Stimulated activated naive B cell treated with anti-CD40 and anti-IgM and Interleukin-4, amounts not matched to agents 10 μg/mL and 1 μg/mL and 100 μg/mL, for 72 hours (primary cell): ENCODE measurements around the gene ICE1.
"Not testable (repeated sequence)": the region's sequence is repeated elsewhere in the genome, so short reads cannot be mapped to it uniquely, and the experiment has no call there.

Experiments
- ATAC-seq, 2 donors: fragments of 150-1000 bp; cut with Tn5 transposase; replicated peaks; 2 replicates each; pipeline ENCODE4 v1.10.0; 2021; ENCODE audit warnings: moderate library complexity in 1 of 2
- DNase-seq: peaks from one replicate; pipeline ENCODE4 v3.0.0; 2021
- H3K27ac Mint-ChIP-seq: one replicate; pipeline ENCODE4 v1.8.0; 2022; ENCODE audit warnings: mild to moderate bottlenecking, mixed read lengths
- H3K27me3 Mint-ChIP-seq, 2 donors: one replicate each; pipeline ENCODE4 v1.8.0; 2022; ENCODE audit warnings: mixed read lengths in 2 of 2
- H3K36me3 Mint-ChIP-seq, 2 donors: one replicate each; pipeline ENCODE4 v1.8.0; 2022; ENCODE audit warnings: mixed read lengths in 2 of 2, mild to moderate bottlenecking in 1 of 2
- H3K4me1 Mint-ChIP-seq, 2 donors: one replicate each; pipeline ENCODE4 v1.8.0; 2022; ENCODE audit warnings: mixed read lengths in 2 of 2, mild to moderate bottlenecking in 1 of 2
- H3K4me3 Mint-ChIP-seq, 2 donors: one replicate each; pipeline ENCODE4 v1.8.0; 2022; ENCODE audit warnings: mild to moderate bottlenecking in 2 of 2, mixed read lengths in 2 of 2, moderate library complexity in 1 of 2
- H3K9me3 Mint-ChIP-seq, 2 donors: one replicate each; pipeline ENCODE4 v1.8.0; 2022; ENCODE audit warnings: mixed read lengths in 2 of 2, mild to moderate bottlenecking in 1 of 2

ICE1 gene

DNA sequence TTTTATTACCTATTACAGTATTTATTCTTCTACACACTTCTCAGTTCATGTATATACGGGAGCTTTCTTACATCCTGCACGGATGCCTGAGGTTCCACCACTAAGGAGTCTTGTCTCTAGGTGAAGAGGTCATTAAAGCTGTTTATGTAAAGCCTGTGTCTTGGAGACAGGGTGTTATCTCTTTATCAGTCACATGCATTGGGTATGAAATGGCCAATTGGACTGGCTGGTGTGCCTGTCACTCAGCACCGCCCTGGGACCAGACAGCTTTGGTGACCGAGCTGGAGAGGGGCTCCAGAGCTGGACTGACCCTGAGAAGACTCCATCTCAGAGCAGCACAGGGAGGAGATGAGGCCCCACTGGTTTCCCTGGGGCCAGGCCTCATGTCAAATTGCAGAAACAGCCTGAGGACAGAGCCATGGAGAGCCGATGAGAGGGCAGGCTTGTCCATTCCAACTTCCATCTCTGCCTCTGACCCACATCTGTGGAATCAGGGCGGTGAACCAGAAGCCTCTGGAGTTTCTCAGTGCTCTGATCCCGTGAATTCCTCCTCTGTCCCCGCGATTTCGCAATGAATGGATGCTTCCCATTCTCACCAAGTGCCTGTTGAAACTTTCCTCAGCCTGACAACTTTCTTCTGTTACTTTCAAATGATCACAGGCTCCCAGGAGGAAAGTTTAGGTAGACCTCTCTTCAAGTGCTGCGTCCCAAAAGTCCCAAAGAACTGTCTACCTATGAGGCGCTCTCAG lies 32.2 kb upstream of the ICE1 start:
- not testable (repeated sequence) for H3K9me3 Mint-ChIP-seq, DNase-seq, H3K27ac Mint-ChIP-seq, H3K4me3 Mint-ChIP-seq, H3K4me1 Mint-ChIP-seq, ATAC-seq, H3K27me3 Mint-ChIP-seq
- H3K36me3 Mint-ChIP-seq, result peaks cover 8 to 18% of the 10 kb centered on the region in 2 donors

DNA sequence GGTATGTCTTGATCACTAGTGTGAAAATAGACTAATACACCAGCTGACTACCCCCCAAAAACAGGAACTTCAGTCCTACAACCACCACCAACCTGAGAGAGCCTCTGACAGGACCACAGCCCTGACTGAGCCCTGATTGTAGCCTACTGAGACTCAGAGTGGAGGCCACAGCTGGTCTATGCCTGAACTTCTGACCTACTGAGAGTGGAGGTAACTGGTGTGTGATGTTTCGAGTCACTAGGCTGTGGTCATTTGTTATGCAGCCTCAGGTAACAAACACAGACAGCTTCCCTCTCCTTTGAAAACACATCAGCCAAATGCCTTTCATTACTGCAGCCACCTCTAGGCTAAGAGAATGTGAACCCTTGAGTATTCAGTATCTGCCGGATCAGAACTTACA lies 30.0 kb upstream of the ICE1 start:
- Mint-ChIP-seq H3K36me3 (peaks cover 8 to 18% of the 10 kb centered on the region in 2 donors), H3K27ac (peak overlapping the region; percentile 37)
- H3K4me1 Mint-ChIP-seq, DNase-seq, H3K27me3 Mint-ChIP-seq, H3K4me3 Mint-ChIP-seq, H3K9me3 Mint-ChIP-seq: not testable (repeated sequence)
- ATAC-seq, result peak in 1 of 2 donors; percentile 56

DNA sequence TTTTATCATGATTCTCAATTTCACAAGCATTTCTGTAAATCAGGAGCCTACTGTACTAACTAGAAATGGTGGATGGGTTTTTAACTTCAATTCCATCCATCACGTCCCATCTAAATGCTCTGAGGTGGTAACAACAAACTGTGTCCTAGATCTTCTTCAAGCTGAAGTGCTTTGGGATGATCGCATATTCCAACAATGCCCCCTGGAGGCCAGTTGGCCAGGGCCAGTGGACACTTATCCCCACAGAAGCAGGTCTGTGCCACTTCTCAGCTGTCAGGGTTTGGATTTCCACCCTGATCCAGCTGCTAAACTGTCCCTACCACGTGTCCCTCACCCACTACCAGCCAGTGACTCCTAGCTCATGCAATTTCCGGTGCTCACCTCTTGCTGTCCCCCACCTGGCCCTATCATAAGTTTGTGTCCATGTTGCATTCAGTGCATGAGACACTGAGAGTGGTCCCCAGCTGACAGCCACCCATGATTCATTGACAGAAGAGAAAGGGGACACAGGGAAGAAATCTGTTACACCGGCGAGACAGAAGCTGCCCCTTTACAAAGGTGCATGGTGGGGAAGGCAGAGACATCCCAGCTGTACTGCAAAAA lies 28.0 kb upstream of the ICE1 start:
- ATAC-seq, H3K9me3 Mint-ChIP-seq, H3K27ac Mint-ChIP-seq, DNase-seq, H3K4me3 Mint-ChIP-seq, H3K27me3 Mint-ChIP-seq, H3K4me1 Mint-ChIP-seq: not testable (repeated sequence)
- H3K36me3 Mint-ChIP-seq, result peaks cover 10 to 21% of the 10 kb centered on the region in 2 donors

DNA sequence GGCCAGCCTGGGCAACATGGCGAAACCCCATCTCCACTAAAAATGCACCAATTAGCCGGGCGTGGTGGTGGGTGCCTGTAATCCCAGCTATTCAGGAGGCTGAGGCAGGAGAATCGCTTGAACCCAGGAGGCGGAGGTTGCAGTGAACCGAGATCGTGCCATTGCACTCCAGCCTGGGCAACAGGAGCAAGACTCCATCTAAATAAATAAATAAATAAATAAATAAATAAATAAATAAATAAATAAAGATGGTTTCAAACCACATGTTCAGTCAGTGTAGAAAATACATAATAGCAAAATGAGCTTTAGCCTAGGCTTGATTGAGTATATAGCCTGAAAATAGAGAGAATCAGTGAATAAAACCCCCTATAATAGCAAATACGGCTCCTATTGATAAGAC lies 27.4 kb upstream of the ICE1 start:
- not testable (repeated sequence) for DNase-seq, ATAC-seq, H3K27me3 Mint-ChIP-seq, H3K27ac Mint-ChIP-seq, H3K4me1 Mint-ChIP-seq, H3K4me3 Mint-ChIP-seq
- Mint-ChIP-seq H3K36me3 (peaks cover 13 to 26% of the 10 kb centered on the region in 2 donors), H3K9me3 (peaks cover 0 to 11% of the 10 kb centered on the region in 2 donors)

DNA sequence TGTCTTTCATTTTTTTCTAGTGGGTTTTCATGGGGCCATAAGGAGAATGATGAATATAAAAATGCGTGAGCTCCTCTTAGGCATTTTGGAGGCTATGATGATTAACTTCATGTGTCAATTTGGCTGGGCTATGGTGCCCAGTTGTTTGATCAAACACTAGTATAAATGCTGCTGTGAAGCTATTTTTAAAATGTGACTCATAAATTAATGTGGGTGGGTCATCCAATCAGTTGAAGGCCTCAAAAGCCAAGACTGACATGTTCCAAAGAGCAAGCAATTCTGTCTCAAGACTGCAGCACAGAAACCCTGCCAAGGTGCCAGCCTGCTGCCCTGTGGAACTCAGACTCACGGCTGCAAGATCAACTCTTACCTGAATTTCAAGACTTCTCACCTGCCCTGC lies 24.4 kb upstream of the ICE1 start:
- no peaks in the 10 kb centered on the region for H3K27me3 Mint-ChIP-seq
- H3K27ac Mint-ChIP-seq, result no peak overlapping the region
- peaks cover 0 to 7% of the 10 kb centered on the region in 2 donors for H3K9me3 Mint-ChIP-seq
- H3K36me3 Mint-ChIP-seq, result peaks cover 6 to 32% of the 10 kb centered on the region in 2 donors
- ATAC-seq (no peak), DNase-seq (no peak)
- H3K4me3 Mint-ChIP-seq, result no peak overlapping the region
- H3K4me1 Mint-ChIP-seq, result no peaks in the 10 kb centered on the region

DNA sequence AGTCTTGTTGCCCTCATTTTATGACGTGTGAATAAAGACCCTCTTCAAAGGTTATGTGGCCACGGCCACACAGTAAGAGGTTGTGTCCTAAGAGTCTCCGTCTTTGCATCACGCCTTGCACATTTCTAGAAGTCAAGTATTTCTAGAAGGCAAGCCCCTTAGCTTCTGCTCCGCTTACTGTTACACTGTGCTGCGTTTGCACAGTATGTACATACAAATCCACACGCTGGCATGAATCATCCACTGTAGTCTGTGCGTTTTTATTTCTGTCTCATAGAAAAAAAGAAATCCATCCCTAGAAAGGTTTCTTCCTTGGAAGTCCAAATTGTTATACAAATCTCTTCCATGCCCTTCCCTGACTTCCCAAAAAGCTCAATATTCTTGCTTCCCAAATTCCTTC lies 21.4 kb upstream of the ICE1 start:
- no peak overlapping the region for H3K4me3 Mint-ChIP-seq
- no peaks in the 10 kb centered on the region for H3K27me3 Mint-ChIP-seq
- DNase-seq (no peak), ATAC-seq (no peak)
- no peak overlapping the region for H3K27ac Mint-ChIP-seq
- H3K4me1 Mint-ChIP-seq, result no peaks in the 10 kb centered on the region
- peaks cover 0 to 7% of the 10 kb centered on the region in 2 donors for H3K9me3 Mint-ChIP-seq
- H3K36me3 Mint-ChIP-seq, result peaks cover 8 to 24% of the 10 kb centered on the region in 2 donors

DNA sequence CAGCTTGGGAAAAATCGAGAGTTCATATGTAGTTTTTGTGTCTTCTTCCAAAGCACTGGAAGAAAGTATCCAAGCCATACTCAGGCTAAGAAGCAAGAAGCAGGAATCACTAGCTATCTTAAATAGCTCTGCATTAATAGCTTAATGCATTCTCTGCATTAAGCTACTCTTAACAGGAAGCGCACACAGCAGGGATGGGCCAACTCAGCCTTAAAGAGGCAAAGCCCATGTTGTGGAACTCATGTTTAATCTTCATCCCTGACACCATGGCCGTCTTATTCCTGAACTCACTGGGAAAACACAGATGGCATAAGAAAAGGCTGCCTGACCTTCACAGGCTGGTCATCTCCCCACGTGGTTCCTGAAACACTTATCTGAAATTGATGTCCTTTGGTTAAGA lies 18.7 kb upstream of the ICE1 start:
- Mint-ChIP-seq H3K27ac (no peak overlapping the region), H3K36me3 (peaks cover 9 to 36% of the 10 kb centered on the region in 2 donors), H3K4me3 (no peak overlapping the region), H3K9me3 (peaks cover 4 to 16% of the 10 kb centered on the region in 2 donors), H3K27me3 (no peaks in the 10 kb centered on the region), H3K4me1 (no peaks in the 10 kb centered on the region)
- DNase-seq, result no peak
- no peak for ATAC-seq

DNA sequence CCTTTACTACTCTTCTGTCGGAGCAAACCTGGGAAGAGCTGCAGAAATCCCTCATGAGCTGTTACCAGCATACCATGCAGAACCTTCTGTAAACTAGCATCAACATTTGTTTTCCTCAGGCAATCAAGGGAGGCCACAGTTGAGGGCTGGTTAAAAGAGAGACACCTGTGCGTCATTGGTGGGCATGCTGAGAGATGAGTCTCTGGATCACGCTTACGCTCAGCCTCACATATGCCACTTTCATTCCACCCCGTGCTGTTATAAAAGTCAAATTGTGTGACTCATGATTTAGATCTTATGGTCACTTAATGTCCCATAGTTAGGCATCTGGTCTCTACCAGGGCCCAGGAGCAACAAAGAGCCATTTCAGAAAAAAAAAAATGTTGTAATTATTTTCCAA lies 18.1 kb upstream of the ICE1 start:
- no peak for DNase-seq
- Mint-ChIP-seq H3K9me3 (peaks cover 4 to 14% of the 10 kb centered on the region in 2 donors), H3K4me1 (no peaks in the 10 kb centered on the region), H3K36me3 (peaks cover 8 to 36% of the 10 kb centered on the region in 2 donors), H3K4me3 (no peak overlapping the region), H3K27me3 (no peaks in the 10 kb centered on the region), H3K27ac (no peak overlapping the region)
- ATAC-seq, result no peak

DNA sequence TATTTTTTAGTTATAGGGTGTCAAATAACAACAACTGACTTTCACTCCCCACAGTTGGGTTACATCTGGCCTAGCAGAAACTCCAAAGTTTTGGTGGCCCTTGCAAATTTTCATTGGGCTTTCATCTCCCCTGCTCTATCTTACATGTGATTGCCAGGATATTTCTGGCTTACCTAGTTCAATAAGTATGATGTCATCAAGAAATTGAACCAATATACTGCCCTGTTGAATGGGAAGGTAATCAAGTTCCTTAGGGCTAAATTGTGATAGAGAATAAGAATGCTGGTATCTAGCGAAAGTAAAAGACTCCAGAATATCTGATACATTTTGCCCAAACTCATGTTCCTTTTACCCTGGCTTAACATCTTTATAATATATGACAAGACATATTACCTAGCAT lies 17.0 kb upstream of the ICE1 start:
- Mint-ChIP-seq H3K36me3 (peaks cover 4 to 30% of the 10 kb centered on the region in 2 donors), H3K9me3 (peaks cover 4 to 13% of the 10 kb centered on the region in 2 donors), H3K4me3 (no peak overlapping the region), H3K4me1 (no peaks in the 10 kb centered on the region), H3K27me3 (no peaks in the 10 kb centered on the region), H3K27ac (no peak overlapping the region)
- DNase-seq, result no peak
- no peak for ATAC-seq

DNA sequence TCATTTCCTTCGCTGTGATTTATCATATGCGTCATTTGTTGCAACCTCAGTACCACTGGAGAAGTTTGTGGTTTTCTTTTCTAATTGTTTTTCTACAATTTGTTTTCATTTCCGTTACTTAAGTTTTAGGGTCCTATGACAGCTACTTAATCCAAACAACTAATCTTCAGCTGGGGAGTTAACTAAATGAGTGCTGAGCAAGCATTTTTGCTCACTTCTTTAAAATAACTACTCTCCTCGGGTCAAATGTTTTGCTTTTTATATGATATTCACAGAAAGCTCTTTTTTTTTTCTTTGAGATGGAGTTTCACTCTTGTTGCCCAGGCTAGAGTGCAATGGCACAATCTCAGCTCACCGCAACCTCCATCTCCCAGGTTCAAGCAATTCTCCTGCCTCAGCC lies 14.6 kb upstream of the ICE1 start:
- DNase-seq, result no peak
- Mint-ChIP-seq H3K4me1 (no peaks in the 10 kb centered on the region), H3K4me3 (no peak overlapping the region), H3K27me3 (no peaks in the 10 kb centered on the region), H3K9me3 (peaks cover 12 to 20% of the 10 kb centered on the region in 2 donors), H3K36me3 (peaks cover 11 to 30% of the 10 kb centered on the region in 2 donors), H3K27ac (no peak overlapping the region)
- no peak for ATAC-seq

DNA sequence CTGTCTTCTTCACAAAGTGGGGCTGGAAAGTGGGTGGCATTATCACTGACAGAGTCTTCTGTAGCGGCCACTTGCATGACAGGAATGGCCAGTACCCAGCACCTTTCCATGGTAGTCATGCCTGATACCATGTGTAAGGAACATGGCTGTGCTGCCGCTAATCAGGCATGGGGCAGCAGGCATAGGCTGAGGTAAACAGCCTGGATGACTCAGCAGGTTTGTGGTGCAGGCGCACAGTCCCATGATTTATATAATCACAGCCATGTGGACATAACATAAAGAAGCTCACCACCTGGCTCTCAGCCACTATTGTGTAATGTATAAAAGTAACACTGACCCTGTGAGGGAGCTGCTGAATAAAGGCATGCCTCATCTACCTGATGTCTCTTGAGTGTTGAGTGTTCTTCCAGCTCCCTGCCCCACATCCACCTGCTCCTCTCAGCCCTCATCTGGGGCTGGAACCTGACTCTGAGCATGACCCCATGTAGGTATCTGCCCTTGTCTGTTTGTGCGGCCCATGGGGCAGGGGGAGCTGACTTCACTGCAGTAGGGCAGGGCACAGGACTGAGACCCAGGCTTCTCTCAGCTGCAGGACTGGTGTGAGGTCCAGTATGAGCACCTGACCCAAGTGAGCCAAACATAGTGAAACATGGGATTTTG lies 13.2 kb upstream of the ICE1 start:
- no peak overlapping the region for H3K27ac Mint-ChIP-seq
- peaks cover 12 to 21% of the 10 kb centered on the region in 2 donors for H3K9me3 Mint-ChIP-seq
- ATAC-seq (no peak), DNase-seq (peak; percentile 4)
- no peaks in the 10 kb centered on the region for H3K27me3 Mint-ChIP-seq
- H3K36me3 Mint-ChIP-seq, result peaks cover 11 to 34% of the 10 kb centered on the region in 2 donors
- no peak overlapping the region for H3K4me3 Mint-ChIP-seq
- no peaks in the 10 kb centered on the region for H3K4me1 Mint-ChIP-seq

DNA sequence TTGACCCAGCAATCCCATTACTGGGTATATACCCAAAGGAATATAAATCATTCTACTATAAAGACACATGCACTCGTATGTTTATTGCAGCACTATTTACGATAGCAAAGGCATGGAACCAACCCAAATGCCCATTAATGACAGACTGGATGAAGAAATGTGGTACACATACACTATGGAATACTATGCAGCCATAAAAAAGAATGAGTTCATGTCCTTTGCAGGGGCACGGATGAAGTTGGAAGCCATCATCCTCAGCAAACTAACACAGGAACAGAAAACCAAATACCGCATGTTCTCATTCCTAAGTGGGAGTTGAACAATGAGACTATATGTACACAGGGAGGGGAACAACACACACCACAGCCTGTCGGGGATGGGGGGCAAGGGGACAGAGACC lies 8.6 kb upstream of the ICE1 start:
- Mint-ChIP-seq H3K9me3 (peaks cover 8 to 13% of the 10 kb centered on the region in 2 donors), H3K36me3 (peaks cover 10 to 32% of the 10 kb centered on the region in 2 donors)
- H3K4me1 Mint-ChIP-seq, H3K27me3 Mint-ChIP-seq, H3K27ac Mint-ChIP-seq, ATAC-seq, H3K4me3 Mint-ChIP-seq, DNase-seq: not testable (repeated sequence)

DNA sequence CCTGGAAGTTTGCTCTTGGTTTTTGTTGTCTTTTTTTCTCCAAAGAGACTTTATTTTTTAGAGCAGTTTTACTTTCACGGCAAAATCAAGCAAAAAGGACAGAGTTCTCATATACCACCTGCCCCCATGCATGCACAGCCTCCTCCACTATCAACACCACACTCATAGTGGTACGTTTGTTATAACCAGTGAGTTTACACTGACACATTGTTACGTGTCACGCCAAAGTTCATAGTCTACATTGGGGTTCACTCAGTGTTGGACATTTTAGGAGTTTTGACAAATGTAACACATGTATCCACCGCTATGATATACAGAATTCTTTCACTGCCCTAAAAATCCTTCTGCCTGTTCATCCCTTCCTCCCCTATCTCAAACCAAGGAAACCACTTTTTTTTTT lies 7.5 kb upstream of the ICE1 start:
- Mint-ChIP-seq H3K27me3 (no peaks in the 10 kb centered on the region), H3K36me3 (peaks cover 10 to 28% of the 10 kb centered on the region in 2 donors), H3K4me3 (no peak overlapping the region), H3K27ac (no peak overlapping the region), H3K4me1 (no peaks in the 10 kb centered on the region), H3K9me3 (peaks cover 8 to 11% of the 10 kb centered on the region in 2 donors)
- DNase-seq, result no peak
- ATAC-seq, result no peak

DNA sequence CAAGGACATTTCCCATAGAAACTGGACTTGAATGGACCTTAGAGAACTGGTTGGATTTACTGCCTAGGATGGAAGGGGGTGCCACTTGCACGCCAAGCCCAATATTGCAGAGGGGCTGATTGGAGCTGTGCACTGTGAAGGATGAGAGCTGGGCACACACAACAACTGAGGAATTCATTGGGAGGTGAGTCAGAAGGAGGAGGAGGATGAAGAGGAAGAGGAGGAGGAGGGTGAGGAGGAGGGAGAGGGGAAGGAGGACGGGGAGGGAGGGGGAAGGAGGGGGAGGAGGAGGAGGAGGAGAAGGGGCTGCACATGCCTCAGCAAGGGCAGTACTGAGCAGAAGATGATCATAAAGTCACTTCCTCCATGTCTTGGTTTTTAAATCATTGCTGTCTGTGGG lies 5.7 kb upstream of the ICE1 start:
- H3K4me3 Mint-ChIP-seq, result no peak overlapping the region
- peaks cover 9 to 12% of the 10 kb centered on the region in 2 donors for H3K4me1 Mint-ChIP-seq
- peaks cover 1 to 4% of the 10 kb centered on the region in 2 donors for H3K9me3 Mint-ChIP-seq
- peaks cover 3 to 17% of the 10 kb centered on the region in 2 donors for H3K36me3 Mint-ChIP-seq
- H3K27ac Mint-ChIP-seq, result no peak overlapping the region
- no peak for ATAC-seq
- H3K27me3 Mint-ChIP-seq, result no peaks in the 10 kb centered on the region
- no peak for DNase-seq

DNA sequence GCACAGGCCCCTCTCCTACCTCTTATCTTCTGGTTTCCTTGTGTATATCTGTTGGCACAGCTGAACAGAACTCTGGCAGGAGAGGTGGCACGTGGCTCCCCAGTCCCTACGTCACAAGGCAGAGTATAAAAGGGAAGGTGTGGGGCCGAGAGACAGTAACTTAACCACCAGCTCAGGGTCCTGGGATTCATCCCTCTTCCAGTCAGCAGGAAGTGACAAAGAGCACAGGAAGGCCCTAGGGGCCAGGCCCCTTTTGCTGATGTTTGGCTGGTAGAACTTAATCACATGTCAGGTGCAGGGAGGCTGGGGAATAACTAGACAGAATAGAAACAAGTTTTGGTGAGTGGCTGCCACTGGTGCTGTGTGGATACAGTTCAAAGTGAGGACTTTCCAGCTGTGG lies 4.5 kb upstream of the ICE1 start:
- no peak for ATAC-seq
- Mint-ChIP-seq H3K36me3 (peaks cover 2 to 15% of the 10 kb centered on the region in 2 donors), H3K4me1 (peaks cover 9 to 12% of the 10 kb centered on the region in 2 donors), H3K27ac (no peak overlapping the region), H3K4me3 (no peak overlapping the region), H3K27me3 (no peaks in the 10 kb centered on the region), H3K9me3 (peaks cover 0 to 3% of the 10 kb centered on the region in 2 donors)
- no peak for DNase-seq
